Ovary (tissue), 9 donors: ENCODE results near the gene STK32C. TPM values are rescaled to one million over a fixed set of nuclear protein-coding genes. Genes with fewer than 3 reads are reported as not detected.

ENCODE experiments used
- DNase-seq, 5 donors: peaks; one replicate each; pipeline ENCODE4 v3.0.0-alpha.2; 2019 to 2020
- H3K27ac ChIP-seq, 2 donors: fragments of 200-600 bp; one replicate each; pipeline versions ENCODE4 v1.5.1 to v1.8.0; 2019 to 2022
- H3K27me3 ChIP-seq: fragments of 200-600 bp; one replicate; pipeline ENCODE4 v1.8.0; 2022
- H3K36me3 ChIP-seq: fragments of 200-600 bp; sonication (generic); one replicate; pipeline ENCODE4 v1.5.1; 2019
- H3K4me1 ChIP-seq: one replicate; pipeline ENCODE4 v1.8.1; 2013; ENCODE audit warnings: mild to moderate bottlenecking, moderate library complexity; ENCODE audit not compliant: insufficient read depth
- H3K4me3 ChIP-seq: fragments of 200-600 bp; sonication (generic); one replicate; pipeline ENCODE4 v1.5.1; 2017
- H3K9me3 ChIP-seq, 2 donors: fragments of 200-600 bp in 1 of 2; sonication (generic) in 1 of 2; one replicate each; pipeline versions ENCODE4 v1.5.1 to v1.8.1; 2013 to 2019; ENCODE audit warnings: mild to moderate bottlenecking in 1 of 2, moderate library complexity in 1 of 2
- EP300 ChIP-seq: sonication (generic); formaldehyde crosslinking; IDR thresholded peaks from one replicate; pipeline ENCODE4 v1.6.1; 2017; ENCODE audit warnings: antibody characterized with exemption
- POLR2A ChIP-seq: fragments of 450-650 bp; IDR thresholded peaks from one replicate; pipeline ENCODE4 v1.6.1; 2017; ENCODE audit warnings: antibody characterized with exemption, mild to moderate bottlenecking, moderate library complexity
- WGBS, 3 donors: extraction: QIAGEN DNeasy Blood & Tissue Kit in 1 of 3; methylation state at CpG; one replicate each; pipeline versions ENCODE4 v1.1.5 to v1.1.7; 2013 to 2017; 5-methylcytosine and 5-hydroxymethylcytosine counted together
- intact Hi-C, 4 donors: fragments of 100-400 bp; cut with DNase I; formaldehyde crosslinking; loops; one replicate each; pipeline versions ENCODE4 v1.11.0 to v1.15.1; 2022 to 2023
- polyA plus RNA-seq, 2 donors: library from polyadenylated mRNA; stranded (reverse); fragments of 200-250 nt in 1 of 2; fragments of 350-450 nt in 1 of 2; fragmentation: Illumina TruSeq in 1 of 2; extraction: RNeasy Lipid Tissue Mini Kit (QIAGEN cat#74804) in 1 of 2; gene quantifications; one replicate each; pipeline ENCODE4 v1.2.3, GENCODE V29; 2013 to 2014
- total RNA-seq, 7 donors: library from RNA; depleted of rRNA in 2 of 7; stranded (reverse); fragments of >200 nt in 2 of 7; fragmentation: NEBNext Ultra II Directional in 3 of 7; extraction: Animal tissue kit (Norgen Biotek cat#: 25700) in 3 of 7; gene quantifications; one replicate each; pipeline versions ENCODE4 v1.1.0 to v1.2.4, GENCODE V29; 2016 to 2023
- TF ChIP-seq, protein P1 (sequence below), 3 donors: fragments of 450-650 bp in 2 of 3; fragments of 200-600 bp in 1 of 3; IDR thresholded peaks; one replicate each; pipeline versions ENCODE4 v1.5.1 to v1.8.0; 2016 to 2022; ENCODE audit warnings: antibody characterized with exemption in 3 of 3, mild to moderate bottlenecking in 1 of 3
- donor health status: DM: no; HTN: no; CAD: no; lungs with moderate emphysema.
- donor health status: DM: no; HTN: no; CAD: no.
- donor health status: Bipolar disorder and iron deficiency.
- donor health status: DM: yes; HTN: yes; CAD: no.
- donor health status: DM: no; HTN: no; CAD: no.
- donor health status: DM: yes; HTN: yes; CAD: no.

STK32C gene
- total and polyA plus RNA-seq, 9 donors = 2.6 to 13.8 (median 8.8) TPM

DNA sequence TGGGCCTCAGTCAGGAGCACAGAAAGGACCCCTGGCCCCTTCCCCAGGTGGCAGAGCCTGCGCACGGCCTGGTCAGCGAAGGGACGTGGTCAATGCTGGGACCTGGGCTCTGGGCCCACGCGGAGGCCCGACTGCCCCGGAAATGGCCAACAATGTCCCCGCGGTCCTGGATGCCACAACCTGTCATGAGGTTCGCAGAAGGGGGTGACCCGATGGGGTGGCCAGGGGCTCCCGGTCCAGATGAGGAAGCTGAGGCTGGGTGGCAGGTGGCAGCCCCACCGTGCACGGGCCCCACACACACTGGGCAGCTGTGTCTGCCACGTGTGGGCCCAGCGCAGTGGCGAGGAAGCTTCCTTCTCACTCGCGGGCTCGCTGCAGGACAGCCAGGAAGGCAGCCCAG is 71.6 kb downstream of the STK32C start:
- TF ChIP-seq, protein P1, sequence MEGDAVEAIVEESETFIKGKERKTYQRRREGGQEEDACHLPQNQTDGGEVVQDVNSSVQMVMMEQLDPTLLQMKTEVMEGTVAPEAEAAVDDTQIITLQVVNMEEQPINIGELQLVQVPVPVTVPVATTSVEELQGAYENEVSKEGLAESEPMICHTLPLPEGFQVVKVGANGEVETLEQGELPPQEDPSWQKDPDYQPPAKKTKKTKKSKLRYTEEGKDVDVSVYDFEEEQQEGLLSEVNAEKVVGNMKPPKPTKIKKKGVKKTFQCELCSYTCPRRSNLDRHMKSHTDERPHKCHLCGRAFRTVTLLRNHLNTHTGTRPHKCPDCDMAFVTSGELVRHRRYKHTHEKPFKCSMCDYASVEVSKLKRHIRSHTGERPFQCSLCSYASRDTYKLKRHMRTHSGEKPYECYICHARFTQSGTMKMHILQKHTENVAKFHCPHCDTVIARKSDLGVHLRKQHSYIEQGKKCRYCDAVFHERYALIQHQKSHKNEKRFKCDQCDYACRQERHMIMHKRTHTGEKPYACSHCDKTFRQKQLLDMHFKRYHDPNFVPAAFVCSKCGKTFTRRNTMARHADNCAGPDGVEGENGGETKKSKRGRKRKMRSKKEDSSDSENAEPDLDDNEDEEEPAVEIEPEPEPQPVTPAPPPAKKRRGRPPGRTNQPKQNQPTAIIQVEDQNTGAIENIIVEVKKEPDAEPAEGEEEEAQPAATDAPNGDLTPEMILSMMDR (IDR thresholded peaks at IDR 0.05) = no peak
- TF ChIP-seq EP300 (no peak), POLR2A (no peak)
- intact Hi-C loops = loop anchor here in 1 of 4 donors (5.0 kb wide), 1 partner anchor 216 kb away; no protein-coding TSS in a partner anchor
- H3K27ac ChIP-seq = no peak overlapping the region
- DNase-seq = no peak
- no peaks in the 10 kb centered on the region for H3K27me3 ChIP-seq
- 93 to 96% (median 94%) methylated on average over 21 of the region's 21 CpGs for WGBS, 3 donors
- H3K4me1 ChIP-seq = peaks cover 2% of the 10 kb centered on the region
- no peaks in the 10 kb centered on the region for H3K36me3 ChIP-seq
- no peak overlapping the region for H3K4me3 ChIP-seq
- no peaks in the 10 kb centered on the region for H3K9me3 ChIP-seq

DNA sequence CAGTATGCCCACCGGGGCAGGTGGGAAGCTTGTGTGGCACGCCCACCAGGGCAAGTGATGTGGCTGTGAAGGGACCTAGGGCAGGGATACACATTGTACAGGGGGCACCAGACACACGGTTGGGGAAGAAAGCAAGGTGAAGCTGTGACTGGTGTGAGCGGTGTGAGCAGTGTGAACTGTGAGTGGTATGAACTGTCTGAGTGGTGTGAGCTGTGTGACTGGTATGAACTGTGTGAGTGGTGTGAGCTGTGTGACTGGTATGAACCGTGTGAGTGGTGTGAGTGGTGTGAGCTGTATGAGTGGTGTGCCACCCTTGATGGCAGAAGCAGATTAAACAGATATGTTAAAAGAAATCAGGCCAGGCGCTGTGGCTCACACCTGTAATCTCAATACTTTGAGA is 72.9 kb downstream of the STK32C start:
- intact Hi-C loops = loop anchor here in 1 of 4 donors (5.0 kb wide), 1 partner anchor 217 kb away; no protein-coding TSS in a partner anchor
- H3K4me1 ChIP-seq = peaks cover 4% of the 10 kb centered on the region
- no peaks in the 10 kb centered on the region for H3K36me3 ChIP-seq
- WGBS, 3 donors = 94 to 96% (median 96%) methylated on average over 6 of the region's 6 CpGs
- no peaks in the 10 kb centered on the region for H3K9me3 ChIP-seq
- no peaks in the 10 kb centered on the region for H3K27me3 ChIP-seq
- H3K27ac ChIP-seq = no peak overlapping the region
- TF ChIP-seq EP300 (no peak), POLR2A (no peak)
- TF ChIP-seq, protein P1 (IDR thresholded peaks at IDR 0.05) = no peak
- no peak for DNase-seq
- no peak overlapping the region for H3K4me3 ChIP-seq

DNA sequence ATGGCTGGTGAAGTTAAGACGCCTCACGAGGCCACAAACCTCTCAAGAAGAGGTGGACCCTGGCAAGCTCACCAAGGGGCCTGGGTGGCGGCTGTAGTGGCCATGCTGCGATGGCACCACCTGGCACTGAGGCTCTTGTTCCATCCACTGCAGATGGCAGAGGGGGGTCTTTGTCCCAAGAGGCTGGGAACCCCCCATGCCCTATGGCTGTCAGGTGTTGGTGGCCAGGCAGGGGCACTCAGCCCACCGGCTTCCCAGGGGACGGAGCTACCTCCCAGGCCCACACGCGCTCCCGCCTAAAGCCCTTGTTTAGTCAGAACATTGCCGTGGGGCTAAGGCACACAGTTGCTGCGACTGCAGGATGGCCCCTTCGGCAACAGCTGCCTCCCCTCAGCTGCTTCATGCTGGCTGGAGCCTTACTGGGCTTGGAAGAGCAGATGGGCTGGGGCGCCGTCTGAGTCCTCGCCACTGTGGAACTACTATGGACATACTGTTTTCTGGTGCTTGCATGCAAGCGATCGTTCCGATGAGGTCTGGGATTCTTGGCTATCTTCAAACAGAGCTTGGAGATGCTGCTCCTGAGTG is 74.2 kb downstream of the STK32C start:
- Histone ChIP-seq H3K27ac (no peak overlapping the region), H3K36me3 (no peaks in the 10 kb centered on the region), H3K9me3 (no peaks in the 10 kb centered on the region), H3K27me3 (no peaks in the 10 kb centered on the region), H3K4me1 (peaks cover 4% of the 10 kb centered on the region), H3K4me3 (no peak overlapping the region)
- intact Hi-C loops = no loop called here
- 80 to 93% (median 83%) methylated on average over 18 of the region's 18 CpGs for WGBS, 3 donors
- no peak for TF ChIP-seq POLR2A
- TF ChIP-seq, protein P1 (IDR thresholded peaks at IDR 0.05) = no peak
- no peak for TF ChIP-seq EP300
- DNase-seq = no peak

DNA sequence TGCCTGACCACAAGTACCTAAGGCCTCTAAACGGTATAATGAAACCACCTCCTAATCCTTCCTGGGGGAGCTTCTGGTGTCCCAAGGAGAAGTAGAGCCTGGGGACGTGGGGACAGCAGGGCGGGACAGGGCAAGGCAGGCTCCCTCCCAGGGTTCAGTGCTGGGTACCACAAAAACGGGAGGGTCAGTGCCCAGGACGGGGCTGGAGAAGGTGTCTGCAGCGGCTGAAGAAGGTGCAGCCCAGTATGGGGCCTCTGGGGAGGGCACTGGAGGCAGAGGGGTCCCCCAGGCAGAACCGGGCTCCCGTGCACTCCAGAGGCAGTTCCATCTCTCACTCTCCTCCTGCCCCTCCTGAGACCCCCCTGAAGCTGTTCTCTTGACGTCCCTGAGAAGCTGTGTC is 74.8 kb downstream of the STK32C start:
- Histone ChIP-seq H3K4me1 (peaks cover 4% of the 10 kb centered on the region), H3K4me3 (no peak overlapping the region), H3K9me3 (no peaks in the 10 kb centered on the region), H3K27ac (no peak overlapping the region), H3K36me3 (no peaks in the 10 kb centered on the region), H3K27me3 (no peaks in the 10 kb centered on the region)
- no peak for DNase-seq
- intact Hi-C loops = no loop called here
- WGBS, 3 donors = 82 to 91% (median 84%) methylated on average over 9 of the region's 9 CpGs
- TF ChIP-seq POLR2A = no peak

DNA sequence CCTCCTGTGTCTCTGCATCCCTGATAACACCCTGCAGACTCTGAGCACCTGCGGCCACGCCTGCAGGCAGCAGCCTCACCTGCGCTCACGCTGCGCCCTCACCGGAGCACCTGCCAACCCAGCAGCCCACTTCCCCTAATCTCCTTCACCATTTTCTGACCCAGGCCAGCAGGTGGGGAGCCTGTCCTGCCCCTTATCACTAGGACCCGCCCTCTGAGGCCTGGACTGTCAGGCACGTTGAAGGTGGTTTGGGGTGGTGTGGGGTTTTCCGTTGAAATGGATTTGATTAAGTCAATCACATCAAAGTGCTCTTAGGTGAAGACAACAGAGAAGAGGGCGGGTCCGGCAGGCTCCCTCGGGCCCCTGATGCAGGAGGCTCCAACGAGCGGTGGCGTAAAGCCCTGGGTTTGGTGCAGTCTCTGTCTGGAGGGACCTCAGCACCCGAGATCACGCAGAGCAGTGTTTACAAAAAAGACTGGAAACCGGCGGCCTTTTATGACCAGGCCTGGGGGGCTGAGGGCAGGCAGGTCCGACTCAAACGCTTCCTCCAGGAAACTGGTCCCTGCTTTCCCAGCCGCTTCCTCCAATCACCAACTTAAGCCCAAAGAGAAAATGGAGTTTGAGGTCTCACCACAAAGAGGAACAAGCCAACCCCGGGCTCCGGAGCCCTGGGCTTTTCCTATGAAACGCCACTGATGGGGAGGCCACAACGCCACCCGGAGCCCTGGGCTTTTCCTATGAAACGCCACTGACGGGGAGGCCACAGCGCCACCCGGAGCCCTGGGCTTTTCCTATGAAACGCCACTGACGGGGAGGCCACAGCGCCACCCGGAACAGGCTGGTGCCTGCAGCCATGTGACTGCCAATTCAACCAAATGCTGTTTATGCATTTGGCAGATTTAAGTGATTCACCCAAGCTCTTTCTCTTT is 75.5 kb downstream of the STK32C start:
- Histone ChIP-seq H3K27ac (no peak overlapping the region), H3K36me3 (no peaks in the 10 kb centered on the region), H3K9me3 (no peaks in the 10 kb centered on the region), H3K4me3 (no peak overlapping the region), H3K4me1 (peaks cover 4% of the 10 kb centered on the region), H3K27me3 (no peaks in the 10 kb centered on the region)
- 88 to 92% (median 88%) methylated on average over 35 of the region's 35 CpGs for WGBS, 3 donors
- no peak for DNase-seq
- TF ChIP-seq, protein P1 (IDR thresholded peaks at IDR 0.05) = no peak
- TF ChIP-seq POLR2A (no peak), EP300 (no peak)
- intact Hi-C loops = no loop called here
